ENCODE results near the gene GPR173. TPM values are rescaled to one million over a fixed set of nuclear protein-coding genes. Genes with fewer than 3 reads are reported as not detected.

Gene GPR173
- total and polyA plus RNA-seq, 2 experiments from 2014 or later: 1.2 to 3.4 TPM

- H3K4me3 ChIP-seq: no peak overlapping the region
- no peaks in the 10 kb centered on the region for H3K9me2 ChIP-seq (replicated peaks; ENCODE audit: insufficient read depth)
- H3K27me3 ChIP-seq: no peaks in the 10 kb centered on the region
- no peaks in the 10 kb centered on the region for H4K20me1 ChIP-seq (ENCODE audit: insufficient read depth, poor library complexity, severe bottlenecking)
- H3K4me2 ChIP-seq: no peak overlapping the region
- 79% methylated on average over 1 of the region's 1 CpG for WGBS (ENCODE audit: low lambda C conversion rate, missing lambda C conversion rate)
- DNase-seq (ENCODE audit: low spot score): no peak
- H3K36me3 ChIP-seq (replicated peaks; ENCODE audit: insufficient read depth, low read depth): no peaks in the 10 kb centered on the region
- H3K9me3 ChIP-seq (ENCODE audit: low read depth): no peaks in the 10 kb centered on the region
- no peak overlapping the region for H2AFZ ChIP-seq
- TF ChIP-seq CTCF (IDR thresholded peaks at IDR 0.05; ENCODE audit: poor library complexity): no peak
- no peak for TF ChIP-seq EZH2phosphoT487 (IDR thresholded peaks at IDR 0.05; ENCODE audit: low read depth, severe bottlenecking, unreplicated experiment)
- TF ChIP-seq EZH2 (IDR thresholded peaks at IDR 0.05; ENCODE audit: borderline replicate concordance): no peak
- H3K27ac ChIP-seq: no peak overlapping the region
- no peaks in the 10 kb centered on the region for H3K4me1 ChIP-seq (ENCODE audit: insufficient read depth)
- H3K79me2 ChIP-seq: no peaks in the 10 kb centered on the region
These were observed 19.9 kb upstream of the GPR173 start for GRCh38 chrX:53028678-53029077.

- H3K27ac ChIP-seq: no peak overlapping the region
- H3K4me3 ChIP-seq: no peak overlapping the region
- no peaks in the 10 kb centered on the region for H3K79me2 ChIP-seq
- no peaks in the 10 kb centered on the region for H3K9me3 ChIP-seq (ENCODE audit: low read depth)
- H3K4me2 ChIP-seq: no peak overlapping the region
- DNase-seq (ENCODE audit: low spot score): no peak
- no peaks in the 10 kb centered on the region for H3K9me2 ChIP-seq (replicated peaks; ENCODE audit: insufficient read depth)
- no peaks in the 10 kb centered on the region for H3K4me1 ChIP-seq (ENCODE audit: insufficient read depth)
- 60% methylated on average over 4 of the region's 4 CpGs for WGBS (ENCODE audit: low lambda C conversion rate, missing lambda C conversion rate)
- no peak overlapping the region for H2AFZ ChIP-seq
- no peaks in the 10 kb centered on the region for H3K27me3 ChIP-seq
- H3K36me3 ChIP-seq (replicated peaks; ENCODE audit: insufficient read depth, low read depth): no peaks in the 10 kb centered on the region
- no peaks in the 10 kb centered on the region for H4K20me1 ChIP-seq (ENCODE audit: insufficient read depth, poor library complexity, severe bottlenecking)
- TF ChIP-seq EZH2 (IDR thresholded peaks at IDR 0.05; ENCODE audit: borderline replicate concordance): no peak
- TF ChIP-seq CTCF (IDR thresholded peaks at IDR 0.05; ENCODE audit: poor library complexity): no peak
- no peak for TF ChIP-seq EZH2phosphoT487 (IDR thresholded peaks at IDR 0.05; ENCODE audit: low read depth, severe bottlenecking, unreplicated experiment)
These were observed 17.2 kb upstream of the GPR173 start for GRCh38 chrX:53031380-53031779.

GRCh38 chrX:53036149-53036548 lies 12.4 kb upstream of the GPR173 start:
- Histone ChIP-seq H3K27ac (no peak overlapping the region), H3K36me3 (replicated peaks; ENCODE audit: insufficient read depth, low read depth) (no peaks in the 10 kb centered on the region), H2AFZ (no peak overlapping the region), H4K20me1 (ENCODE audit: insufficient read depth, poor library complexity, severe bottlenecking) (no peaks in the 10 kb centered on the region), H3K4me1 (ENCODE audit: insufficient read depth) (no peaks in the 10 kb centered on the region), H3K4me2 (no peak overlapping the region), H3K9me2 (replicated peaks; ENCODE audit: insufficient read depth) (no peaks in the 10 kb centered on the region), H3K27me3 (no peaks in the 10 kb centered on the region), H3K79me2 (no peaks in the 10 kb centered on the region), H3K4me3 (no peak overlapping the region), H3K9me3 (ENCODE audit: low read depth) (no peaks in the 10 kb centered on the region)
- no peak for TF ChIP-seq CTCF (IDR thresholded peaks at IDR 0.05; ENCODE audit: poor library complexity)
- TF ChIP-seq EZH2 (IDR thresholded peaks at IDR 0.05; ENCODE audit: borderline replicate concordance): no peak
- TF ChIP-seq EZH2phosphoT487 (IDR thresholded peaks at IDR 0.05; ENCODE audit: low read depth, severe bottlenecking, unreplicated experiment): no peak
- DNase-seq (ENCODE audit: low spot score): no peak
- 69% methylated on average over 5 of the region's 5 CpGs for WGBS (ENCODE audit: low lambda C conversion rate, missing lambda C conversion rate)

GRCh38 chrX:53039236-53039635 lies 9.4 kb upstream of the GPR173 start:
- Histone ChIP-seq H4K20me1 (ENCODE audit: insufficient read depth, poor library complexity, severe bottlenecking) (no peaks in the 10 kb centered on the region), H3K4me2 (no peak overlapping the region), H3K9me2 (replicated peaks; ENCODE audit: insufficient read depth) (no peaks in the 10 kb centered on the region), H3K36me3 (replicated peaks; ENCODE audit: insufficient read depth, low read depth) (no peaks in the 10 kb centered on the region), H3K4me1 (ENCODE audit: insufficient read depth) (no peaks in the 10 kb centered on the region), H3K27me3 (no peaks in the 10 kb centered on the region), H3K79me2 (no peaks in the 10 kb centered on the region), H2AFZ (no peak overlapping the region), H3K9me3 (ENCODE audit: low read depth) (no peaks in the 10 kb centered on the region), H3K4me3 (no peak overlapping the region), H3K27ac (no peak overlapping the region)
- DNase-seq (ENCODE audit: low spot score): no peak
- no peak for TF ChIP-seq EZH2 (IDR thresholded peaks at IDR 0.05; ENCODE audit: borderline replicate concordance)
- TF ChIP-seq EZH2phosphoT487 (IDR thresholded peaks at IDR 0.05; ENCODE audit: low read depth, severe bottlenecking, unreplicated experiment): no peak
- TF ChIP-seq CTCF (IDR thresholded peaks at IDR 0.05; ENCODE audit: poor library complexity): no peak
- 67% methylated on average over 4 of the region's 4 CpGs for WGBS (ENCODE audit: low lambda C conversion rate, missing lambda C conversion rate)
